Measurements from ENCODE around the gene ZMIZ1.

Gene ZMIZ1

GRCh38 chr10:79045566-79046175 lies 23.1 kb upstream of the ZMIZ1 start:
- TF ChIP-seq, protein P1, sequence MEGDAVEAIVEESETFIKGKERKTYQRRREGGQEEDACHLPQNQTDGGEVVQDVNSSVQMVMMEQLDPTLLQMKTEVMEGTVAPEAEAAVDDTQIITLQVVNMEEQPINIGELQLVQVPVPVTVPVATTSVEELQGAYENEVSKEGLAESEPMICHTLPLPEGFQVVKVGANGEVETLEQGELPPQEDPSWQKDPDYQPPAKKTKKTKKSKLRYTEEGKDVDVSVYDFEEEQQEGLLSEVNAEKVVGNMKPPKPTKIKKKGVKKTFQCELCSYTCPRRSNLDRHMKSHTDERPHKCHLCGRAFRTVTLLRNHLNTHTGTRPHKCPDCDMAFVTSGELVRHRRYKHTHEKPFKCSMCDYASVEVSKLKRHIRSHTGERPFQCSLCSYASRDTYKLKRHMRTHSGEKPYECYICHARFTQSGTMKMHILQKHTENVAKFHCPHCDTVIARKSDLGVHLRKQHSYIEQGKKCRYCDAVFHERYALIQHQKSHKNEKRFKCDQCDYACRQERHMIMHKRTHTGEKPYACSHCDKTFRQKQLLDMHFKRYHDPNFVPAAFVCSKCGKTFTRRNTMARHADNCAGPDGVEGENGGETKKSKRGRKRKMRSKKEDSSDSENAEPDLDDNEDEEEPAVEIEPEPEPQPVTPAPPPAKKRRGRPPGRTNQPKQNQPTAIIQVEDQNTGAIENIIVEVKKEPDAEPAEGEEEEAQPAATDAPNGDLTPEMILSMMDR (IDR thresholded peaks at IDR 0.05; ENCODE audit: extremely low read depth, missing control alignments): no peak
- no peak for DNase-seq (ENCODE audit: low spot score)

DNA sequence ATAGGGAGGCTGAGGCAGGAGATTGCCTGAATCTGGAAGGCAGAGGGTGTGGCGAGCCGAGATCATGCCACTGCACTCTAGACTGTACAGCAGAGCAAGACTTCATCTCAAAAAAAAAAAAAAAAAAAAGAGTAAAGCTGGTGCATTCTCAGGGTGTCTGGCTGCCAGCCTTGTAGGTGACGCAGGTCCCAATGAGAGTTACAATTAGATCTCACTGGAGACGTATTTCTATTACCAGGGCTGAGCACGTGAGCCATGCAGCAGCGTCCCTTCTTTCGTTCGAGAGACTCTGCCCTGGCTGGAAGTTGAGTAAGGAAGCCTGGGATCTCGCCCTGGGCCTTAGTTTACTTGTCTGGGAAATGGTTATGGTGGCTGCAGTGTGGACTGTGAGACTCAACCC lies 22.4 kb upstream of the ZMIZ1 start:
- DNase-seq (ENCODE audit: low spot score): no peak
- TF ChIP-seq, protein P1 (IDR thresholded peaks at IDR 0.05; ENCODE audit: extremely low read depth, missing control alignments): no peak

DNA sequence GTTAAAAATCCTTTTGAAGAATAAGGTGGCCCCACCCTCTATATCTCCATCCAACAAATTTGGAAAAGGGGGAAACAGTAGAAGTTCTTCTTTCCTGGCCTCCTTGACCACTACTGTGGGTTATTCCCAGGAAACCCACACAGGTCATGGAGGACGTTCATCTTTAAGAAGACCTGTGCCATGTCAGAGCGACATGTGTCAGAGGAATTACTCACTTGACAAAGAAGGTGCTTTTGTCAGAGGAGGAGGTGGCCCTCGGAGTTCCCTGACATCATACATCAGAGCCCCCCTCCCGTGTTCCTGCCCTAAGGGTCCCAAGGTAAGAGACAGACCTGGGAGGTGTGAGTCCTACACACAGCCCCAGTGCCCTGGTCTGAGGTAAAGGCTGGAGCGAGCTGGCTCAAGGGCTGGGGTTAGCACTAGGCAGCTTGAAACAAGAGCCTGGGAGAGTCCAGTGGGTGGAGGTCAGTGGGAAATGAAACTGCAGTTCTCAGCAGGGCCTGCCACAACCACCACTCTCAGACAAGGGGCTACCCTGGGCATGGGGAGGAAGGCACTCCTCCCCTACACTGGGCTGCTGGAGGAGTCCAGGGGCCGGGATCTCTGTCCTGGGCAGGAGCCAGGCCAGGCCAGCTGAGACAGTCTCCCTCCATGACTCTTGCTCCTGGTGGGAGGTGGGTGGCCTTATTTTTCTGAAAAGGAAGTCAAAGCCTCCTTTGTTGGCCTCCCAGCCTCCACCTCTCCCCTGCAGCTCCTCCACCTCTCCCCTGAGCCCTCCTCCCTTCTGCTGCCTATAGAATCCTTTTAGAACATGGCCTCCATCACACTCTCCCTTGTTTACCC lies 21.8 kb upstream of the ZMIZ1 start:
- DNase-seq (ENCODE audit: low spot score): no peak
- TF ChIP-seq, protein P1 (IDR thresholded peaks at IDR 0.05; ENCODE audit: extremely low read depth, missing control alignments): no peak

GRCh38 chr10:79047584-79047874 lies 21.2 kb upstream of the ZMIZ1 start:
- TF ChIP-seq, protein P1 (IDR thresholded peaks at IDR 0.05; ENCODE audit: extremely low read depth, missing control alignments): no peak
- DNase-seq (ENCODE audit: low spot score): no peak

DNA sequence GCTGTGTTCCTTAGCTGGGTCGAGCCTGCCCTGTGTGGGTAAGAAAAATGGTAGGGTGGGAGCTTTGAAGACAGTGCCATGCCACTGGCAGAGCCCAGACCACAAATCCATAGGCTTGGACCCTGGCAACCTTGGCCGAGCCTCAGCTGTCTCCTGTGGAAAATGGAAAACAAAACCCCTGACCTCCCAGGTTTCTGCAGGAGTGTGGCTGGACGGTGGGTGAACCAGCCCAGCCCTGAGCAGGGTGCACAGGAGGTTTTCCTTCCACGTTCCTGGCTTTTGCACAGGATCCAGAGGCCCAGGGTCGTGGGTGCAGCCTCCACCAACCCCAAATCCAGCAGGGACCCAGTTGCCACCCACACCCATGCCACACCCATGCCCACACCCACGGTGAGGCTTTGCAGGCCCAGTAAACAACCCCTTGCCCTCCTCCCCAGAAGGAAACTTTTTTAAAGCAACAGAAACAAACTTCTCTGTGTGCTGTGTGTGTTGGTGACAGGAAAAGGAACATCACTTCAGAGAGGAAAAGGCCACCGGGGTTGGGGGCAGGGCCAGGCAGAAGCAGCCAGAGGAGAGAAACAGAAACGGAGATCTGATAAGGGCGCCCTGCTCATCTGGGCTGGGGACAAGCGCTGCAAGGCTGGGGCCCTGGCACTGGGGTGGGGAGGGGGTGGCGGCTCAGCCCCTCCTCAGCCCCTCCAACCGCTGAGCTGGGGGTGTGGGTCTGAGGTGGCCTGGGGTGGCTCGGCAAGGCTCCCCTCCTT lies 20.7 kb upstream of the ZMIZ1 start:
- TF ChIP-seq, protein P1 (IDR thresholded peaks at IDR 0.05; ENCODE audit: extremely low read depth, missing control alignments): no peak
- peak; percentile 53 for DNase-seq (ENCODE audit: low spot score)

- DNase-seq (ENCODE audit: low spot score): no peak
- TF ChIP-seq, protein P1 (IDR thresholded peaks at IDR 0.05; ENCODE audit: extremely low read depth, missing control alignments): no peak
Observed at GRCh38 chr10:79048639-79049550, 19.9 kb upstream of the ZMIZ1 start.
